ENCODE measurements around the gene AGXT2. TPM values are rescaled to one million over a fixed set of nuclear protein-coding genes. Genes with fewer than 3 reads are reported as not detected.

AGXT2 gene
- total and polyA plus RNA-seq, 2 of the 13 experiments (the other 11 are each of a cell fraction or from before 2014, with no cell fraction given) = 0.04 to 0.13 TPM

DNA sequence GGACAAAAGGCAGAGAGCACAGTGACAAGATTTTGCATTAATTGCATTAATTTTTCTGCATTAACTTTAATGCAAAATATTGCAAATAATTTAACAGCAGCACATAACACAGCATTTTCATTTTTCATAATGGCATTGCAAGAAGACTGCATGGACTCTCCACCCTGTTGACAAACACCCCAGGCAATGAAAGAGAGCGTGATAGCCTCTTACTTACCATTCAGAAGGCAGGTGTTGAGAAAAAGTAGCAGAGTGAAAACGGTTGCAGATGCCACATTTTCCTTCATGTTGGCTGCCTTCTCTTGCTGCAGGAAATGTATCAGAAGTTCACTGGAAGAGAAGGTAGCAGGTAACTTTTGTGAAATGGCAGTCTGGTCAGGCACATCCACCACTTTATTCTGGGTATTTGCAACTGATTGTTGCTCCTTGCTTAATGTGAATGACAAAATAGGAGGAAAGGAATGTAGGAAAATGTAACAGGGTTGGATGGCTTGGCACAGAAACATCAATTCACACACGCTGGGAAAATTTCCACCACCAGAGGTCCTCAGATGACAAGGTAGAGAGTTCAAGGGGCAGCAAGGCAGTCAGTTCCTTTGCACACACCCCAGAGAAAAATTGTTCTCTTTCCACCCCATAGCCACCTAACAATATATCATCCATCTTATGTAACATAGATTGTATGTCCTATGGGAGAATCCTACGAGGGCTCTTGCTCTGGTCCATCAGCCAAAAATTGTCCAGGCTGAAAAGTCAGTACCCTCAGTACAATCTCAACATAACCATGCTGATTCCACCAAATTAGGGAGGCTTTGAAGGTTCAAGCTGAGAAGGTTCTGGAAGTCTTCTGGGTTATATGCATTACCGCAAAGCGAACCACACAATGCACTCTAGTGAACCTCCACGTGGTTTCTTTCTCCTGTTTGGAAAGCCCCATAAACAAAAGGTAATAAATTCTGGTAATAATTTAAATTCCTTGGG is 41.9 kb upstream of the AGXT2 start:
- peak; percentile 89 for FAIRE-seq
- intact Hi-C loops (cut with micrococcal nuclease; ENCODE audit: unreplicated experiment) = loop anchor here (1.0 to 5.0 kb wide), 4 partner anchors 94 to 838 kb away; no protein-coding TSS in a partner anchor
- TF ChIP-seq GLI4 (CRISPR knock-in tag; IDR thresholded peaks at IDR 0.05; ENCODE audit: borderline replicate concordance) (0 out of 2 replicates have a peak, but pooled peaks have one; percentile 30), HNF4G (IDR thresholded peaks at IDR 0.05; ENCODE audit: borderline replicate concordance, low read depth, low read length) (no peak), HNF4G (CRISPR knock-in tag; IDR thresholded peaks at IDR 0.05; ENCODE audit: borderline replicate concordance, low read depth) (no peak), ZNF382 (CRISPR knock-in tag; IDR thresholded peaks at IDR 0.05; ENCODE audit: borderline replicate concordance) (no peak), RAD21 (CRISPR knock-in tag; IDR thresholded peaks at IDR 0.05) (peak; percentile 93), TEAD2 (CRISPR knock-in tag; IDR thresholded peaks at IDR 0.05) (no peak), TEAD3 (CRISPR knock-in tag; optimal IDR thresholded peaks at IDR 0.05; ENCODE audit: borderline replicate concordance) (peak; percentile 46), ZNF605 (CRISPR knock-in tag; IDR thresholded peaks at IDR 0.05) (peak; percentile 99), ZSCAN12 (CRISPR knock-in tag; IDR thresholded peaks at IDR 0.05) (no peak)
- TF ChIP-seq, protein P1, sequence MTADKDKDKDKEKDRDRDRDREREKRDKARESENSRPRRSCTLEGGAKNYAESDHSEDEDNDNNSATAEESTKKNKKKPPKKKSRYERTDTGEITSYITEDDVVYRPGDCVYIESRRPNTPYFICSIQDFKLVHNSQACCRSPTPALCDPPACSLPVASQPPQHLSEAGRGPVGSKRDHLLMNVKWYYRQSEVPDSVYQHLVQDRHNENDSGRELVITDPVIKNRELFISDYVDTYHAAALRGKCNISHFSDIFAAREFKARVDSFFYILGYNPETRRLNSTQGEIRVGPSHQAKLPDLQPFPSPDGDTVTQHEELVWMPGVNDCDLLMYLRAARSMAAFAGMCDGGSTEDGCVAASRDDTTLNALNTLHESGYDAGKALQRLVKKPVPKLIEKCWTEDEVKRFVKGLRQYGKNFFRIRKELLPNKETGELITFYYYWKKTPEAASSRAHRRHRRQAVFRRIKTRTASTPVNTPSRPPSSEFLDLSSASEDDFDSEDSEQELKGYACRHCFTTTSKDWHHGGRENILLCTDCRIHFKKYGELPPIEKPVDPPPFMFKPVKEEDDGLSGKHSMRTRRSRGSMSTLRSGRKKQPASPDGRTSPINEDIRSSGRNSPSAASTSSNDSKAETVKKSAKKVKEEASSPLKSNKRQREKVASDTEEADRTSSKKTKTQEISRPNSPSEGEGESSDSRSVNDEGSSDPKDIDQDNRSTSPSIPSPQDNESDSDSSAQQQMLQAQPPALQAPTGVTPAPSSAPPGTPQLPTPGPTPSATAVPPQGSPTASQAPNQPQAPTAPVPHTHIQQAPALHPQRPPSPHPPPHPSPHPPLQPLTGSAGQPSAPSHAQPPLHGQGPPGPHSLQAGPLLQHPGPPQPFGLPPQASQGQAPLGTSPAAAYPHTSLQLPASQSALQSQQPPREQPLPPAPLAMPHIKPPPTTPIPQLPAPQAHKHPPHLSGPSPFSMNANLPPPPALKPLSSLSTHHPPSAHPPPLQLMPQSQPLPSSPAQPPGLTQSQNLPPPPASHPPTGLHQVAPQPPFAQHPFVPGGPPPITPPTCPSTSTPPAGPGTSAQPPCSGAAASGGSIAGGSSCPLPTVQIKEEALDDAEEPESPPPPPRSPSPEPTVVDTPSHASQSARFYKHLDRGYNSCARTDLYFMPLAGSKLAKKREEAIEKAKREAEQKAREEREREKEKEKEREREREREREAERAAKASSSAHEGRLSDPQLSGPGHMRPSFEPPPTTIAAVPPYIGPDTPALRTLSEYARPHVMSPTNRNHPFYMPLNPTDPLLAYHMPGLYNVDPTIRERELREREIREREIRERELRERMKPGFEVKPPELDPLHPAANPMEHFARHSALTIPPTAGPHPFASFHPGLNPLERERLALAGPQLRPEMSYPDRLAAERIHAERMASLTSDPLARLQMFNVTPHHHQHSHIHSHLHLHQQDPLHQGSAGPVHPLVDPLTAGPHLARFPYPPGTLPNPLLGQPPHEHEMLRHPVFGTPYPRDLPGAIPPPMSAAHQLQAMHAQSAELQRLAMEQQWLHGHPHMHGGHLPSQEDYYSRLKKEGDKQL (CRISPR knock-in tag; IDR thresholded peaks at IDR 0.05; ENCODE audit: low read depth) = no peak
- TF ChIP-seq, protein P2, sequence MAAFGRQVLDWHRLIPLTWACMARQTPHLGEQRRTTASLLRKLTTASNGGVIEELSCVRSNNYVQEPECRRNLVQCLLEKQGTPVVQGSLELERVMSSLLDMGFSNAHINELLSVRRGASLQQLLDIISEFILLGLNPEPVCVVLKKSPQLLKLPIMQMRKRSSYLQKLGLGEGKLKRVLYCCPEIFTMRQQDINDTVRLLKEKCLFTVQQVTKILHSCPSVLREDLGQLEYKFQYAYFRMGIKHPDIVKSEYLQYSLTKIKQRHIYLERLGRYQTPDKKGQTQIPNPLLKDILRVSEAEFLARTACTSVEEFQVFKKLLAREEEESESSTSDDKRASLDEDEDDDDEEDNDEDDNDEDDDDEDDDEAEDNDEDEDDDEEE (CRISPR knock-in tag; IDR thresholded peaks at IDR 0.05) = 0 out of 2 replicates have a peak, but pooled peaks have one; percentile 41
- TF ChIP-seq, protein P3, sequence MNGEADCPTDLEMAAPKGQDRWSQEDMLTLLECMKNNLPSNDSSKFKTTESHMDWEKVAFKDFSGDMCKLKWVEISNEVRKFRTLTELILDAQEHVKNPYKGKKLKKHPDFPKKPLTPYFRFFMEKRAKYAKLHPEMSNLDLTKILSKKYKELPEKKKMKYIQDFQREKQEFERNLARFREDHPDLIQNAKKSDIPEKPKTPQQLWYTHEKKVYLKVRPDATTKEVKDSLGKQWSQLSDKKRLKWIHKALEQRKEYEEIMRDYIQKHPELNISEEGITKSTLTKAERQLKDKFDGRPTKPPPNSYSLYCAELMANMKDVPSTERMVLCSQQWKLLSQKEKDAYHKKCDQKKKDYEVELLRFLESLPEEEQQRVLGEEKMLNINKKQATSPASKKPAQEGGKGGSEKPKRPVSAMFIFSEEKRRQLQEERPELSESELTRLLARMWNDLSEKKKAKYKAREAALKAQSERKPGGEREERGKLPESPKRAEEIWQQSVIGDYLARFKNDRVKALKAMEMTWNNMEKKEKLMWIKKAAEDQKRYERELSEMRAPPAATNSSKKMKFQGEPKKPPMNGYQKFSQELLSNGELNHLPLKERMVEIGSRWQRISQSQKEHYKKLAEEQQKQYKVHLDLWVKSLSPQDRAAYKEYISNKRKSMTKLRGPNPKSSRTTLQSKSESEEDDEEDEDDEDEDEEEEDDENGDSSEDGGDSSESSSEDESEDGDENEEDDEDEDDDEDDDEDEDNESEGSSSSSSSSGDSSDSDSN (CRISPR knock-in tag; IDR thresholded peaks at IDR 0.05) = no peak
- TF ChIP-seq, protein P4, sequence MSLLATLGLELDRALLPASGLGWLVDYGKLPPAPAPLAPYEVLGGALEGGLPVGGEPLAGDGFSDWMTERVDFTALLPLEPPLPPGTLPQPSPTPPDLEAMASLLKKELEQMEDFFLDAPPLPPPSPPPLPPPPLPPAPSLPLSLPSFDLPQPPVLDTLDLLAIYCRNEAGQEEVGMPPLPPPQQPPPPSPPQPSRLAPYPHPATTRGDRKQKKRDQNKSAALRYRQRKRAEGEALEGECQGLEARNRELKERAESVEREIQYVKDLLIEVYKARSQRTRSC (CRISPR knock-in tag; IDR thresholded peaks at IDR 0.05; ENCODE audit: low read depth) = no peak

More for the DNA sequence above, 41.9 kb upstream of the AGXT2 start:
- no peak overlapping the region for H2AFZ ChIP-seq (ENCODE audit: low read length)
- H3K27me3 ChIP-seq (ENCODE audit: control insufficient read depth in 1 of 2, insufficient read depth in 2 of 2, low read length in 2 of 2) = no peaks in the 10 kb centered on the region
- no peaks in the 10 kb centered on the region for H3K79me2 ChIP-seq (ENCODE audit: insufficient read depth, low read length)
- H4K20me1 ChIP-seq (ENCODE audit: insufficient read depth, low read length) = no peaks in the 10 kb centered on the region
- BruUV-seq (replicated peaks) = no TSS peak
- in situ Hi-C loops (cut with HindIII; ENCODE audit: extremely low pct_ligation_motif_present, low pct_unique_long_range_greater_than_20kb) = loop anchor here (5.0 to 10.0 kb wide), 2 partner anchors 108 to 505 kb away; no protein-coding TSS in a partner anchor
- H3K36me3 ChIP-seq (replicated peaks in 1 of 2; ENCODE audit: control insufficient read depth in 1 of 2, insufficient read depth in 2 of 2, low read length in 2 of 2) = peaks cover 0 to 3% of the 10 kb centered on the region in 2 experiments; a peak in 1 of 5 replicates
- ChIA-PET CTCF (ENCODE audit: low intra/inter-chr PET ratio, low total read pairs) (interaction anchor here (0.6 to 3.9 kb wide), 5 partner anchors 93 to 509 kb away, joined by 3 to 59 read pairs (median 6); no protein-coding TSS in a partner anchor), POLR2A (no interaction called here)
- H3K4me3 ChIP-seq (replicated peaks in 1 of 3; ENCODE audit: insufficient read depth in 1 of 3, low read depth in 2 of 3, low read length in 3 of 3) = no peak overlapping the region
- DNase-seq (ENCODE audit: low spot score) (peak; percentile 64), ATAC-seq (peak; percentile 85)
- no peak overlapping the region for H3K9ac ChIP-seq (ENCODE audit: insufficient read depth, low read depth, low read length)
- 66% methylated on average over 7 of the region's 7 CpGs for WGBS (ENCODE audit: low lambda C conversion rate)
- H3K4me2 ChIP-seq (ENCODE audit: low read depth, low read length) = no peak overlapping the region
- no peaks in the 10 kb centered on the region for H3K9me3 ChIP-seq (ENCODE audit: low read length)
- no peak overlapping the region for H3K27ac ChIP-seq (ENCODE audit: extremely low read length, insufficient read depth, low read length)
- H3K4me1 ChIP-seq (ENCODE audit: insufficient read depth, low read length) = peaks cover 13% of the 10 kb centered on the region
